ENCODE results near the gene DCST2.

DCST2 gene

DNA sequence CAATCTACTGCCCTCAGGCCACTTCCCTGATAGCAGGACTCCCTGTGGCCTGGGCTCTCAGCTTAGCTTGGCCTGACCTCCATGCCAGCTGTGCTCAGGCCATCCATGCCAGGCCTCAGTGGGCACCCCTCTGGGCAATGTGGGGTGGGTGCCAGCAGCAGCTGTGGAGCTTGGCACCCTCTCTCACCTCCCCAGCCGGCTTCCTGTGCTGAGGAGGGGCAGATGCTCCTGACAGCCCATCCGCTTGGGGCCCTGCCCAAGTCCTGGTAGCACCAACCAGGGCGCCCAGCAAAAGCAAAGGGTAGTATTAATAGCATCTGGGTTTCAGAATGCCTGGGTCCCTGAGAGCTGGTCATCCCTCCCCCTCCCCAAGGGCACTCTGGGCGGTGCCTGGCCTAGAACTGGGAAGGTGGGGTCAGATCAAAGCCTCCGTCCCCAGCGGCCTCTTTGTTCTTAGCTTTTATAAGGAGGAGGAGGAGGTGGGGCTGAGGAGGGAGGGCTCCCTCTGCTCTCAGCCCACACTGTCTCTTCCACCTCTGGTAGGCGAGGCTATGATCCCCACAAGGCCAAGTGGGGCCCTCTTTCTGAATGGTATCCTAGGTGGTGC lies 36.1 kb upstream of the DCST2 start:
- DNase-seq = no peak

GRCh38 chr1:155068599-155068998 lies 35.0 kb upstream of the DCST2 start:
- no peak for DNase-seq

DNA sequence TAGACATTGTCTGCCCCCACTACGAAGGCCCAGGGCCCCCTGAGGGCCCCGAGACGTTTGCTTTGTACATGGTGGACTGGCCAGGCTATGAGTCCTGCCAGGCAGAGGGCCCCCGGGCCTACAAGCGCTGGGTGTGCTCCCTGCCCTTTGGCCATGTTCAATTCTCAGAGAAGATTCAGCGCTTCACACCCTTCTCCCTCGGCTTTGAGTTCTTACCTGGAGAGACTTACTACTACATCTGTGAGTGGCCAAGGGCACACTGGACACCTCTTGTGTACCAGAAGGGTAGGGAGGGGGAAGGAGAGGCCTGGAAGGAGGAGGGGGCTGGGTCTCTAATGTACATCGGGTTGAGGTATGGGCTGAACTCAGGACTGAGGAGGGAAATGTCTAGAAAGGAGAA lies 33.2 kb upstream of the DCST2 start:
- no peak for DNase-seq

GRCh38 chr1:155064832-155065429 lies 31.4 kb upstream of the DCST2 start:
- no peak for DNase-seq

- peak; percentile 73 for DNase-seq
Measured at GRCh38 chr1:155064111-155064831, 30.7 kb upstream of the DCST2 start.

DNA sequence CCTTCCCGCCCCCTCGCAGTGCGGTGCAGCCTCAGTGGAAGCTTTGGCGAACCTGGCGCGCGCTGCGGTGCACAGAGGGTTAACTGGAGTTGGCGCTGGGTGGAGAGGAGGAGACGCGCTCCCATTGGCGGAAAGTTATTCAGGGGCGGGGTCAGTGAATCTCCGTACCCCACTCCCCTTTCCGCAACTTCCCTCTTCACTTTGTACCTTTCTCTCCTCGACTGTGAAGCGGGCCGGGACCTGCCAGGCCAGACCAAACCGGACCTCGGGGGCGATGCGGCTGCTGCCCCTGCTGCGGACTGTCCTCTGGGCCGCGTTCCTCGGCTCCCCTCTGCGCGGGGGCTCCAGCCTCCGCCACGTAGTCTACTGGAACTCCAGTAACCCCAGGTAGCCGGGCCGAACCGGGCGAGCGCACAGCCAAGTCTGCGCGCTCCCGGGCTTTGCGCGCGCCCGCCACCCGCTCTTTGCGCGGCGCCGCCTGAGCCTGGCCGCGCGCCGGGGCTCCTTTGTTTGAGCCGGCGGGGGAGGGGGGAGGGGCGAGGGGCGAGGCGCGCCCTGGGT lies 30.0 kb upstream of the DCST2 start, which contains the start of gene EFNA4:
EFNA4 (plus strand) TSS at position 191 of the 561 bp plus-strand sequence; CDS start at position 275, 84 bp downstream.
- peak; percentile 94 for DNase-seq

- DNase-seq = peak; percentile 90
Measured at GRCh38 chr1:155062702-155063411, 29.3 kb upstream of the DCST2 start.

- no peak for DNase-seq
Measured at GRCh38 chr1:155062151-155062686, 28.6 kb upstream of the DCST2 start.

DNA sequence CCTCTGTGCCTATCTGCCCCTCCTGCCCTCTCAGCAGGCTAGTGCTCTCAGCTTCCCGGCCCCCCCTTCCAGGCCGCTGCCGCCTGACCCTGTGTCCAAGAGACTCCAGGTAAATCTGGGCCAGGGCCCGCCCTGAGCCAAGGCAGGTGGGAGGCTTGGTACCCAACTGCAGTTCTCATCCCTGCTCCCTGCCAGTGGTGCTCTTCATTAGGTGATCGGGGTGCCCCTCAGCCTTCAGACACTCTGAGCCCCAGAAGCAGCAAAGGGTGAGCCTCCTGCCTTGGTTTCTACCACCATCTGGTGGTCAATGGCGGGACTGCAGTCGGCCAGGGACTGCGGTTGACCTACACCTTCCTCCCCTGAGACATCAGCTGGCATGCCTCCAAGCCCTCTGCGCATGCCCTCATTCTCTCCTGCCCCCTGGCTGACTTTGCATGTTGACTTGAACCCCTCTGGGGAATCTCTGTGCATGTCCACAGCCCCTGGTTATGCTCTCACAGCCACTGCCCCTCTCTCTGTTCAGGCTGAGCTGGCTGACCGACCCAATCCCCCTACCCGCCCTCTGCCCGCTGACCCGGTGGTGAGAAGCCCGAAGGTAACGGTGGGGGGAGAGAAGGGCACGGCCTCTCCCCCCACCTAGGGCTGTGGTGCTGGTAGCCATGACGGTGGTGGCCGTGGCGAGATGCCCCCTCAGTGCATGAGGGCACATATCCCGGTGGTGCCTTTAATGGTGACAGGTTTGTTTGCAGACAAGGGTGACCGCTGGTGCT lies 28.0 kb upstream of the DCST2 start:
- peak; percentile 98 for DNase-seq

DNA sequence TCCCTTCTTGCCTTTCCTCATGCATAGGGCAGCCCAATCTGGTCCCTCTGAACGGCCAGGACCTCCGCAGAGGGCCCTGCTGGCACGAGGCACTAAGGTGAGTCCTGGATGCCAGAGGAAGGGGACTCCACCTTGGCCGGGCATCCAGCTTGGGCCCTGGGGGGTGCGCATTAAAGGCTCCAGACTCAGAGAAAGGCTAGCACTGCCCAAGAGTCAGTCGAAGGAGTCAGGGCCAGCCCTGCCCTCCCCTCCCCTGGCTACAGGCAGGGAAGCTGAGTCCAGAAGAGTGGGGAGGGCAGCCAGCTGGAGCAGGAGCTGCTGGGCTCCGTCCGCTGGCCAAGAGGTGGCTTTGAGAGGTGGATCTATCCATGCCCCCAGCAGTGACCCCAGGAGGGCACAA lies 27.2 kb upstream of the DCST2 start:
- no peak for DNase-seq

DNA sequence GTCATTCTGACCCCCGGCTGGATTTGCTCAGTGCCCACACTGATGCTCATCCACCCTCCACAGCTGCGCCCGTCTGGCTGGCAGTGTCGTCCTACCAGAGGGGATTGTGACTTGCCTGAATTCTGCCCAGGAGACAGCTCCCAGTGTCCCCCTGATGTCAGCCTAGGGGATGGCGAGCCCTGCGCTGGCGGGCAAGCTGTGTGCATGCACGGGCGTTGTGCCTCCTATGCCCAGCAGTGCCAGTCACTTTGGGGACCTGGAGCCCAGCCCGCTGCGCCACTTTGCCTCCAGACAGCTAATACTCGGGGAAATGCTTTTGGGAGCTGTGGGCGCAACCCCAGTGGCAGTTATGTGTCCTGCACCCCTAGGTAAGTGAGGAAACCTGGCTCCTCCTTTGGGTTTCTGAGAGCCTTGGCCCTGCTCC lies 24.2 kb upstream of the DCST2 start:
- DNase-seq = no peak

GRCh38 chr1:155057104-155057503 lies 23.5 kb upstream of the DCST2 start:
- no peak for DNase-seq

- no peak for DNase-seq
Measured at GRCh38 chr1:155053531-155054105, 20.0 kb upstream of the DCST2 start.

DNA sequence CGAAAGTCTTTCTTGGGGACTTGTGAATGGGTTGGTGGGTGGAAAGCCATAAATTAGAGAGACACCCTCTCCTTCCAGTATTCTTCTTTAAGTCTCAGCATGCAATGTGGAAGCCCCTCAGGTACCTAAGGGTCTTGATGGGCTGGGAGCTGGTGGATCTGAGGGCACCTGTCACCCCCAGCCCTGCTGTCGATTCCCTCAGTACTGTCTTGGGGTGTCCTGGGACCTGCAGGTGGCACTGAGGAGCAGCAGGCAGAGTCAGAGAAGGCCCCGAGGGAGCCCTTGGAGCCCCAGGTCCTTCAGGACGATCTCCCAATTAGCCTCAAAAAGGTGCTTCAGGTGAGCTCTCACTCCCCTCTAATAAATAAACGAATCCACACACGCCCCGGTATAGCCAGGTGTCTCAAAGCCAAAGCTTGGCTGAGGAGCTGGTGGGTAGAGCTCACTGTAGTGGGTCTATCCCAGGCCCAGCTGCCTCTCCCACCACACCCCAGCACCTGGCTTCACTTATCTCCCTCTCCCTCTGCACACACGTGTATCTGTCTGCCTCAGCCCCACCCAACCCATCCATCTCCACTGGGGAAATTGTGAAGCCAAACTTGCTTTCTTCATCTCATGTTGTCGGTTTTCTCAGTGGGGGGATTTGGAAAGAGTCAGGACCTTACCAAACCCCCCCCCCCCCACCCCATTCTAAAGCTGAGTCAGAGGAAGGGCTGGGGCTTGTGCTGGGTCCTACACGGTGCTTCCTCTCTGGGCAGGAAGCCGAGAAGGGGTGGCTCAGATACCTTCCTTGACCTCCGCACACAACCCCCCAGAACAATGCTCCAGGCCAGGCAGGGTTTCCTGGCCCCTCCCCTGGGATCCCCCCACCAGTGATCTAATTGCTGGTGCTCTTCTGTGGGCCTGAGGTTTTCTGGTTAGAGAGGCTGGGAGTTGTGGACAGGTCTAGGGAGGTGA lies 19.1 kb upstream of the DCST2 start:
- DNase-seq = peak; percentile 73

GRCh38 chr1:155051777-155052398 lies 18.3 kb upstream of the DCST2 start:
- peak; percentile 80 for DNase-seq

DNA sequence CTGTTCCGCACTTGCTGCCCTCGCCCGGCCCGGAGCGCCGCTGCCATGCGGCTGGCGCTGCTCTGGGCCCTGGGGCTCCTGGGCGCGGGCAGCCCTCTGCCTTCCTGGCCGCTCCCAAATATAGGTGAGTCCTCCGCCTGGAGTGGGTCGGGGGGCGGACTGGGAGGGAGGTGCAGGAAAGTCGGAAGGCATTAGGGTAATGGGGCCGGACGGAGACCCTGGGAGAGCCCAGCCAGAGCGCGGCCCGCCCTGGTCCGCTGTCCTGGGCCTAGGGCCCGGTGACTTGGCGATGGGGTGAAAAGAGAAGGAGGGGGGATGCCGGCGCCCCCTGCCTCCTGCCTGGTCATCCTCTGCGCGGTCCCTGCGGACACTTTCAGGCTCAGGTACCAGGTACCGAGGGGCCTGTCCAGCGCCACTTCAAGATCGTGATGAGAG lies 17.8 kb upstream of the DCST2 start:
- no peak for DNase-seq

- peak; percentile 93 for DNase-seq
Measured at GRCh38 chr1:155050560-155051341, 17.2 kb upstream of the DCST2 start, which contains the start of gene ADAM15. Gene ADAM15 (plus strand): TSS chr1:155051316. CDS start chr1:155051387, 71 bp downstream.

- DNase-seq = no peak
Measured at GRCh38 chr1:155049651-155050559, 16.3 kb upstream of the DCST2 start.
